Urothelium cell line (cell line): ENCODE results near the gene ARMC3.
"Not testable (repeated sequence)": the region's sequence is repeated elsewhere in the genome, so short reads cannot be mapped to it uniquely, and the experiment has no call there.

Experiments used
- DNase-seq: peaks from one replicate; pipeline ENCODE4 v3.0.0; 2011; ENCODE audit warnings: low spot score, mixed read lengths
- FAIRE-seq: peaks from 2 replicates; lab custom pipeline; 2011; peaks lifted over from hg19 to GRCh38; lab: Jason Lieb, UNC

The ARMC3 gene

GRCh38 chr10:23070092-23070912 is 142.4 kb downstream of the ARMC3 start:
- not testable (repeated sequence) for FAIRE-seq

DNA sequence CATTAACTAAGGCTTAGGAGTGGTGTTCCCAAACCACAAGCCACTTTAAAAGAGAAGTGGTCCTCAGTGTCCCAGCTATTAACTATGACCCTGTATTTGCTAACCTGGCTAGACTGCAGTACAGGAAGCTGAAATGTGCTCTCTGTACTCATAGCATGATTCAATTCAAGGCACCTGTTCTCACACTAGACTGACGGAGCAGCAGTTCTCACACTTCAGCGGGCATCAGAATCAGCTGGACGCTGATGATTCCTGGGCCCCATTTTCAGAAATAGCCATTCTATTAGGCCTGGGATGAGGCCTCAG is 143.0 kb downstream of the ARMC3 start:
- no peak for DNase-seq

More at GRCh38 chr10:23070092-23070912, 142.4 kb downstream of the ARMC3 start:
- not testable (repeated sequence) for DNase-seq

GRCh38 chr10:23072593-23072992 is 144.7 kb downstream of the ARMC3 start:
- FAIRE-seq, DNase-seq: not testable (repeated sequence)

More for the DNA sequence above, 143.0 kb downstream of the ARMC3 start:
- FAIRE-seq: no peak

- FAIRE-seq (no peak), DNase-seq (no peak)
Observed at GRCh38 chr10:23073527-23073926, 145.7 kb downstream of the ARMC3 start.

DNA sequence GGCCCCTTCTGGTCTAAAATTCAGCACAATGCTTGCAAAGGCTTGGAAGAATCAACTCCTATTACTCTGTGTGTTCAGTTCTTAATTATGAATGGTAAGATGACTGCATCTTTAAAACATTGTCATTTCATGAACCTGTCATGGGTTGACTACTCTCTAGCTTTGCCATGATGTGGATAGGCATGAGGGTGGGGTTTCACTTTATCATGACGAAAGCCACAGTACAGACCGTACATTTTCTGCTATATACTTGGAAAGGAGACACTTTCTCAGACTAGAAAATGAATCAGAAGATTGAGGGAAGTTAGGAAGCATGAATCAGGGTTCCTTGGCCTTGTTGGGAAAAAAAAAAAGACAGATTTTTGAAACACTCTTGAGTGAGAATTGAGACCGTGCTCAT is 147.8 kb downstream of the ARMC3 start:
- FAIRE-seq: no peak
- no peak for DNase-seq

DNA sequence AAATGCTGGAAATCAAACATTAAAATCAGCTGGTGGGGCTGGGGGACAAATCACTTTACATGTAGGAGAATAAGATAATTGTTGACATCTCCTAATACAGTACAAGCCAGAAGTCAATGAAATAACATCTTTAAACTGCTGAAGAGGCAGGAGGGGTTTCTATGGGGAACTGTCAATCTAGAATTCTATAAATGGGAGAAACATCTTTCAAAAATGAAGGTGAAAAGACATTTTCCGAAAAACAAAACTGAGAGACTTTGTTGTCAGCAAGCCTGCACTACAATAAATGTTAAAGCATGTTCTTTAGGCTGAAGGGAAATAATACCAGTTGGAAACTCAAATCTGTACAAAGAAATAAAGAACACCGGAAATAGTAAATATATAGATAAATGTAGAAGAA is 150.3 kb downstream of the ARMC3 start:
- DNase-seq (no peak), FAIRE-seq (no peak)

DNA sequence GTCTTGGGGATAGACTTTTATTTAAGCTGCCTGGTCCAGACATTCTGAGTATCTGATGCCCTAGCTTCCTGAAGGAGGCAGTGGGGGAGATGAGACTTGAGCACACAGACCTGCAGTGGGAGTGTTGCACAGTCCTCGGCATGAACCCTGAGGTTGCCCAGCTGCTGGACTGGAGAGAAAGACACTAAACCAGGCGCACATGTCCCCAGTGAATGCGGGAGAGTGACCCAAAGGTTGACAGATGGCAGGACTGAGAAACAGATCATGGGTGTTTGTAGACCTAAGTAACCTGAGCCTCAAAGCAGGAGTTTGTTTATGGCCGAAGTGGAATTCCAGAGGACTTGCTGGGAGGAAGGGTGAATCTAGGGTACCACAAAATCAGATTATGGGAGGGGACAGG is 151.8 kb downstream of the ARMC3 start:
- DNase-seq (no peak), FAIRE-seq (no peak)

DNA sequence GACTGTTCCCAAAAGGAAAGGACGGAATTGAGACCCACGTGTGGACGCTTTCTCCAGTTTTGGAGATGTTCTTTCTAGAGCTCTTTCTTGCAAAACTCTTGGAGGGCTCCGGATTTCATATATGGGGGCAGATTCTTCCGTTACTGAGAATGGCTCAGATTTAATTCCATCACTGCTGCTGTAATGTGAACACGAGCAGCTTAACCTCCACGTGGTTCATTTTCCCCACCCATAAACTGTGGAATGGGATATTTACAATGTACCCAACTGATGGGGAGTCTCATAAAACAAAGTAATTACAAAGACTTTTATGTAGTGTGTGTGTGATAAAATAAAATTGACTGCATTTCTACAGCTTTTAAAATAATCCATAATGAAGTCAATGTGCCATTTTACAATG is 152.4 kb downstream of the ARMC3 start:
- FAIRE-seq (no peak), DNase-seq (no peak)

DNA sequence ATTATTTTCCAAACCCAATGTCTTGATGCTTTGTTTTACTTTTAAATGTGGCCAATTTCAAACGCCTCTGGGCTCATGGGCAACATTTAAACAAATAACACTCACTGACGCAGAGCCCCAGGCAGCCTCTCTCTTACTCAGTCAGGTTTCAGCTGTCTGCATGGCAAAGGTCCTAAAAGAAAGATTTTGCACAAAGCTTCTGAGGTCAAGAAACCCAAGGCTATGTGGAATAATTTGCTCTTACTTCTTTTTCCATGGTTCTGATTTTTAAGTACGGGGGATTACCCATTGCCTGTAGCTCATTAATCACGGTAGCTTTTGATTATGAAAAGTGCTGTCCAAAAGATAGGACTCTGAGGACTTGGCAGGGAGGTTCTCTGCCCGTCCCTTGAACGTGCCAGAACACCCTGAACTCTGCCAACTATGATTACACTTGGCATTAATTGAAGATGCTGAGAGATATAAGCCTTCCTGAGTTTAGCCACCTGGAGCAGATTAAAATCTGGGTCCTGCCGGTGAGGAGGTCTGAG is 153.4 kb downstream of the ARMC3 start:
- FAIRE-seq: no peak
- DNase-seq: no peak

DNA sequence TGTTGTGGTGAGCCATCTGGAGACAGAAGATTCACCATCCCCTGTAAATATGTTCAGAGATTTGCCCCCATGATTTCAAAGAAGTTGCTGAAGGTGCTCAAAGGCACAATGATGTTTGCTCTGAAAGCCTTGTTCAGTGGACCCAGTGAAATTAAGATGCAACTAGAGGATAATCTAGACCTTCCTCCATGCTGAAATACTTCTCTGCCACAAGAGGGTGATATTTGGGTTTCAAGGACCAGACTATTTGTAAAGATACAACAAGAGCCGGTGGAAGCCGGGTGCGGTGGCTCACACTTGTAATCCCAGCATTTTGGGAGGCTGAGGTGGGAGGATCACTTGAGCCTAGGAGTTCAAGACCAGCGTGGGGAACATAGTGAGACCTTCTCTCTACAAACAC is 154.0 kb downstream of the ARMC3 start:
- FAIRE-seq (no peak), DNase-seq (no peak)
